GM19035 (cell line): ENCODE measurements around the gene MINK1.
A peak's percentile ranks its signal among the peaks of the same experiment; 100 is the strongest.
"Not testable (repeated sequence)": the region's sequence is repeated elsewhere in the genome, so short reads cannot be mapped to it uniquely, and the experiment has no call there.

Experiments used
- ATAC-seq: cut with Tn5 transposase; IDR thresholded peaks from one replicate; pipeline ENCODE4 v1.9.1; 2021; ENCODE audit not compliant: unreplicated experiment

The MINK1 gene

DNA sequence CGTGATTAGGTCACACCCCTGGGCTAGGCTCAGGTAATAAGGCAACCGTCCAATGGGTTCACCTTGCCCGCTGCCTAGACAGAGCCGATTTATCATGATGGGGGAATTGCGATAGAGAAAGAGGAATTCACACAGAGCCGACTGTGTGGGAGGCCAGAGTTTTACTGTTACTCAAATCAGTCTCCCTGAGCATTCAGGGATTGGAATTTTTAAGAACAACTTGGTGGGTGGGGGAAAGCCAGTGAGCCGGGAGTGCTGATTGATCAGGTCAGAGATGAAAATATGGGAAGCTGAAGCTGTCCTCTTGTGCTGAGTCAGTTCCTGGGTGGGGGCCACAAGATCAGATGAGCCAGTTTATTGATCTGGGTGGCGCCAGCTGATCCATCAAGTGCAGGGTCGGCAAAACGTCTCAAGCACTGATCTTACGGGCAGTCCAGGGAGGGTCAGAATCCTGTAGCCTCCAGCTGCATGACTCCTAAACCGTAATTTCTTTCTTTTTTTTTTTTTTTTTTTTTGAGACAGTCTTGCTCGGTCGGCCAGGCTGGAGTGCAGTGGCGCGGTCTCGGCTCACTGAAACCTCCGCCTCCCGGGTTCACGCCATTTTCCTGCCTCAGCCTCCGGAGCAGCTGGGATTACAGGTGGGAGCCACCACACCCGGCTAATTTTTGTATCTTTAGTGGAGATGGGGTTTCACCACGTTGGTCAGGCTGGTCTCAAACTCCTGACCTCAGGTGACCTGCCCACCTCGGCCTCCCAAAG, 93.6 kb downstream of the MINK1 start:
- not testable (repeated sequence) for ATAC-seq

DNA sequence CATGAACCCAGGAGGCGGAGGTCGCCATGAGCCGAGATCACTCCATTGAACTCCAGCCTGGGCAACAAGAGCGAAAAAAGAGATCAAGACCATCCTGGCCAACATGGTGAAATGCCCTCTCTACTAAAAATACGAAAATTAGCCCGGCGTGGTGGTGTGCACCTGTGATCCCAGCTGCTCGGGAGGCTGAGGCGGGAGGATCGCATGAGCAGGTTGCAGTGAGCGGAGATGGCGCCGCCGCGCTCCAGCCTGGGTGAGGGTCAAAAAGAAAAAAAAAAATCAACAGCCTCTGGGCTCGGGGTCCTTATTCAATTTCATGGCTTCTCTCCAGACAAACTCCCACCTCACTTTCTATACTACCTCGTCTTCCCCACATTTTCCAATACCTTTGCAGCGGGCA, 95.7 kb downstream of the MINK1 start:
- ATAC-seq = no peak

DNA sequence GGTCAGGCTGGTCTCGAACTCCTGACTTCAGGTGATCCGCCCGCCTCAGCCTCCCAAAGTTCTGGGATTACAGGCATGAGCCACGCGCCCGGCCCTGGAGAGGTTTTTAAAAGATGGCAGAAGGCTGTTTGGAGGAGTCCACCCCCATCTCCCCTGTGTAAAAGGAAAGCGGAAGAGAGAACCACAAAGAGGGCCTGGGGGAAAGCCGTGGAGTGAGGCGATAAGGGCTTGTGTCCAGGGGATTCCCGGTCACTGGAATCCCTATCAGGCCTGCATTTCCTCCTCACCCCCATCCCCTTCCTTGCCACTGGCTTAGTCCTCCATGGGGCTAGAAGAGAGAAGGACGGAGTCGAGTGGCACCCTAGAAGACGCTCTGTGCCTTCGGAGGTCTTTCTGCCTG, 98.8 kb downstream of the MINK1 start, which contains the start of gene GP1BA:
GP1BA (plus strand) TSS at position 315 of the 400 bp plus-strand sequence. CDS start 328 bp downstream, outside the sequence.
- ATAC-seq = no peak

DNA sequence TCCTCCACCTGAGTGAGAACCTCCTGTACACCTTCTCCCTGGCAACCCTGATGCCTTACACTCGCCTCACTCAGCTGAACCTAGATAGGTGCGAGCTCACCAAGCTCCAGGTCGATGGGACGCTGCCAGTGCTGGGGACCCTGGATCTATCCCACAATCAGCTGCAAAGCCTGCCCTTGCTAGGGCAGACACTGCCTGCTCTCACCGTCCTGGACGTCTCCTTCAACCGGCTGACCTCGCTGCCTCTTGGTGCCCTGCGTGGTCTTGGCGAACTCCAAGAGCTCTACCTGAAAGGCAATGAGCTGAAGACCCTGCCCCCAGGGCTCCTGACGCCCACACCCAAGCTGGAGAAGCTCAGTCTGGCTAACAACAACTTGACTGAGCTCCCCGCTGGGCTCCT, 99.6 kb downstream of the MINK1 start:
- no peak for ATAC-seq

DNA sequence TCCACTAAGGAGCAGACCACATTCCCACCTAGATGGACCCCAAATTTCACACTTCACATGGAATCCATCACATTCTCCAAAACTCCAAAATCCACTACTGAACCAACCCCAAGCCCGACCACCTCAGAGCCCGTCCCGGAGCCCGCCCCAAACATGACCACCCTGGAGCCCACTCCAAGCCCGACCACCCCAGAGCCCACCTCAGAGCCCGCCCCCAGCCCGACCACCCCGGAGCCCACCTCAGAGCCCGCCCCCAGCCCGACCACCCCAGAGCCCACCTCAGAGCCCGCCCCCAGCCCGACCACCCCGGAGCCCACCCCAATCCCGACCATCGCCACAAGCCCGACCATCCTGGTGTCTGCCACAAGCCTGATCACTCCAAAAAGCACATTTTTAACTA, 100.5 kb downstream of the MINK1 start:
- no peak for ATAC-seq

DNA sequence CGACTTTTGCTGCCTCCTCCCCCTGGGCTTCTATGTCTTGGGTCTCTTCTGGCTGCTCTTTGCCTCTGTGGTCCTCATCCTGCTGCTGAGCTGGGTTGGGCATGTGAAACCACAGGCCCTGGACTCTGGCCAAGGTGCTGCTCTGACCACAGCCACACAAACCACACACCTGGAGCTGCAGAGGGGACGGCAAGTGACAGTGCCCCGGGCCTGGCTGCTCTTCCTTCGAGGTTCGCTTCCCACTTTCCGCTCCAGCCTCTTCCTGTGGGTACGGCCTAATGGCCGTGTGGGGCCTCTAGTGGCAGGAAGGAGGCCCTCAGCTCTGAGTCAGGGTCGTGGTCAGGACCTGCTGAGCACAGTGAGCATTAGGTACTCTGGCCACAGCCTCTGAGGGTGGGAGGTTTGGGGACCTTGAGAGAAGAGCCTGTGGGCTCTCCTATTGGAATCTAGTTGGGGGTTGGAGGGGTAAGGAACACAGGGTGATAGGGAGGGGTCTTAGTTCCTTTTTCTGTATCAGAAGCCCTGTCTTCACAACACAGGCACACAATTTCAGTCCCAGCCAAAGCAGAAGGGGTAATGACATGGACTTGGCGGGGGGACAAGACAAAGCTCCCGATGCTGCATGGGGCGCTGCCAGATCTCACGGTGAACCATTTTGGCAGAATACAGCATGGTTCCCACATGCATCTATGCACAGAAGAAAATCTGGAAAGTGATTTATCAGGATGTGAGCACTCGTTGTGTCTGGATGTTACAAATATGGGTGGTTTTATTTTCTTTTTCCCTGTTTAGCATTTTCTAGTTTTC, 101.2 kb downstream of the MINK1 start:
- ATAC-seq = no peak

DNA sequence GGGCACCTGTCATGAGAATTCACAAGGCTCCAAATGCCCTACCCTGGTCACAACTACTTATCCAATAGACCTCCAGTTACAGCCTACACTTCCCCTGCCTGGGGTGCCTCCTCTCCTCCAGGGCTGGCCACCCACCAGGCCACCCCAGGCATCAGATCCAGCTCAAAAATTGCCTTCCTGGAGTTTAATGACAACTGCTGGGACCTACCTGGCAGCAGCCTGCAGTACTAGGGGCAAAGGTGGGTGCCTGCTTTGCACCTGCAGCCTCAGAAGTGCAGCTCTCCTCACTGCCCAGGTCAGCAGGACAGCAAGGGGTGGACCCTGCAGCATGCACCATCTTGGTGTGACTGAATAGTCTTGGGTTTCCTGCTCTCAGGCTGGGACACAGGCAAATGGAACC, 102.5 kb downstream of the MINK1 start:
- ATAC-seq = no peak

DNA sequence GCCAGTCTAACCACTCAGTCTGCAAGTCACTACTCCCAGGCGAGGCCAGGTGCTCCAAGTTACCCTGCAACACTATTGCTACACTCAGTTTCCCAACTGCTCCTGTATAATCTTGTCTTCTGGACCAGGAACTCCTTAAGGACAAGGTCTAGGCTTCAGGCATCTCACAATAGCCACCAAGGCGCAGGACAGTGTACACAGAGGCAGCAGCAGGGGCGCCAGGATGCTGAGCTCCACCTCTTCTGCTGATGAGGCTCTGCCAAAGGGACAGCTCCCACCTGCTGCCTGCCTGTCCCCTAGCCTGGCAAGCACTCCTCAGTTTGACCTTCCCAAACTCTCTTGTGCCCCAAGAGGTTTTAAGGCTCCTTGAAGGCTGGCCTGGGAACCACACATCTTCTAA, 103.3 kb downstream of the MINK1 start:
- ATAC-seq = no peak

DNA sequence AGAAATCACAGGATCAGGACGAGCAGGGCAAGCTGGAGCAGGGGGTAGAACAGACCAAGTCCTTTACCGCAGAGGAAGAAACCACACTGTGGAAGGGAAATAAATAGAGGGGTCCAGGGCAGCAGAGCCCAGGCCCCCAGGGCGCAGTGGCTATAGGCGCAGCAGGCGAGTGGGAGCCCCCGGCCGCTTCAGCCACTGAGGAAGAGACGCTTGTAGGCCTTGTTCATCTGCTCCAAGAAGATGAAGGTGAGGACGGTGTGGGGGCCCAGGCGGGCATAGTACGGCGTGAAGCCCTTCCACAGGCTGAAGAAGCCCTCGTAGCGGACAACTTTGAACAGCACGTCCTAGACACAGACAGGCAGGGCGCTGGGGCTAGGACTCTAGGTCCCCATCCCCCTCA, 104.4 kb downstream of the MINK1 start:
- ATAC-seq = no peak

DNA sequence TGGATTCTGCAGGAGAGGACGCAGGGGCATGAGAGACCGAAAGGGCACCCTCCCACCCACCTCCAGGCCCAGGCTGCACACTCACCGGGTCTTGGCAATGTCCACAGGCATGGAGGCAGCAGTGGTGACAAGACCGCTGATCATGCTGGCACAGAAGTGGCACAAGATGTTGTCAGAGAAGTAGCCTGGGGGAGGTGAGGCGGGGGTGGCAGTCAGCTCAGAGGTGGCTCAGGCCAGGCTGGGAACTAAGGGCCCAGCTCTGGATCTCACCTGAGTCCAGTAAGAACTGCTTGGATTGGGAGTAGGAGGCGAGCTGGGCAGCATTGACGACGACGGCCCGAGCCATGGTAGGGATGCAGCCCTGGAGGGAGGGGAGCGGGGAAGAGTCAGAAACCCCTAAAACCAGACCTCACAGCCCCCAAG, 104.9 kb downstream of the MINK1 start:
- no peak for ATAC-seq

DNA sequence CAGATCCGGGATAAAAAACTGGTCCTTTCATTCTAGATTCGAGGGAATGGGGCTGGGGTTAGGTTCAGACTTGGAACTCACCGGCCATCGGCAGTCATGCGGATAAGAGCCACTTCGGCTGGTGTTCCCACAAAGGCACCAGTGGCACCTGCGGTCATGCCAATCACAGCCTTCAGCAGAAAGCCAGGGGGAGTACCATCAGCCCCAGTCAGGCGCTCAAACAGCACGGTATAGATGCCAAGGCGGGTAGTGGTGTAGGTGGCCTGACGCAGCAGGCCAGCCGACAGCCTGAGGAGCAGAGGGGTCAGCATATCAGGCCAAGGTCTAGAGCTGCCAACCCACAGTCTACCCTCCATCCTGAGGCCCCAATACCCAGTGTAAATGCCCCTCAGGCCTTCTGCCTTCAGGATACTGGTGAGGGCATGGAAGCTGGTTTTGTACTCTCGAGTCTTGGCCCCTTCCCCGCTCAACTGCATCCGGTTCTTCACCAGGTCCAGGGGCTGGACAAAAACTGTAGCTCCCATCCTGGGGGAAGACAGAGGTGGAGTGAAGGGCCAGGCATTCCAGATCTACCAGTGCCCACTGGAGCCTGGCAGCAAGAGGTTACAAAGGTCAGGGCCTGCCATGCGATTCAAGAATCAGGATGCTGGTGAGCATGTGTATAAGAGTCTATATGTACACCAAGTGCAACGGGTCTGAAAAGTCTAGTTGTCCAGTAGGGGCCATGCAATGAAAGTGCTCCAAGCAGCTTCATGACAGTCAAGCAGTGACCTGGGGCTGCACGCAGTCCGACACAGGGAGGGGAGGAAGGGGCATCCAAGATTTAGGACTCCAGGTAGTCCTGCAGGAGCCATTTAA, 105.8 kb downstream of the MINK1 start:
- ATAC-seq = no peak

DNA sequence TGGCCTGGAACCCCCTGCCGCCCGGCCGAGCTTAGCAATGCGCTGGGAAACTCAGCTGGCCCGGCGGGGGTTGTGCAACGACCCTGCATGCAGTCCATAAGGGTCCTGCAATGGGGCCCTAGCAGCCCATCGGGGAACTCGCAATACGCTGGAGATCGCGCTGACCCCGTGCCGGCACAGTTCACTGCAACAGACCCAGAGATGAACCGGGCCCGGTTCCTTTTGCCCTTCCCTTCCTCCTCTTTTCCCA, 106.3 kb downstream of the MINK1 start:
- no peak for ATAC-seq

DNA sequence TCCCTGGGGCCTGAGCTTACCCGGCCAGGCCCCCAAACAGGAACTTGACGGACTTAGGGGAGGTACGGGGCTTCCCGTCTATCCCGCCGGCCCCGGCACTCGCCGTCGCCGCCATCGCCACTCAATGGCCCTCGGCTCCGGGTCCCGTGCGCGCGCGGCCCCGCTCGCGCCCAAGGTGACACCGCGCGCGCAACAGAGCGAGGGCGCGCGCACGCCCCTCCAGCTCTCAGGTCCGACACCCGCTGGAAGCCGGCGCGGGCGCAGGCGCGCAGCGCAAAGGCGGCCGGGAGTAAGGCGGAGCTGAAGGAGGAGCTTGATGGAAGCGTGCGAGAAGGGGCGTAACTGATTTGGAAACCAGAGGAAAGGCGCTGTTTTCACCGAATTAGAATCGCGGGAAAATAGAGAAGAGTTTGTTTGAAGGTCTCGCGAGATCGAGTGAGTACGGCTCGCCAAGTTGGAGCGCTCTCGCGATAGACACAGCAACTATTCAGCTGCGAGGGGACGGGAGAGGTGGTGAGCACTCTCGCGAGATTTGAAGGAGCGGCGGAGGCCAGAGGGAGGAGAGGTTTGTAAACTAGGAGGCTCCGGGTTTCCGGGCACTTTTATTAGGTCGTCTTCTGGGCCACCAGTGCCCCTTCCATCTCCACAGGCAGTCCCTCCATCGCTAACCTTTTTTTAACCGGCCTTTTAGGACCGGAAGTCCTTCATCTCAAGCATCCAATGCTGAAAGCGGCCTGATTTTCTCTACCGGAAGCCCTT, 106.8 kb downstream of the MINK1 start, which contains the start of the genes RNF167 and SLC25A11:
RNF167 (plus strand) TSS at position 473 of the 759 bp plus-strand sequence. CDS start 642 bp downstream, outside the sequence.
SLC25A11 (minus strand) TSS at position 251 of the 759 bp plus-strand sequence; CDS start at position 115, 136 bp downstream.
- peak; percentile 81 for ATAC-seq

DNA sequence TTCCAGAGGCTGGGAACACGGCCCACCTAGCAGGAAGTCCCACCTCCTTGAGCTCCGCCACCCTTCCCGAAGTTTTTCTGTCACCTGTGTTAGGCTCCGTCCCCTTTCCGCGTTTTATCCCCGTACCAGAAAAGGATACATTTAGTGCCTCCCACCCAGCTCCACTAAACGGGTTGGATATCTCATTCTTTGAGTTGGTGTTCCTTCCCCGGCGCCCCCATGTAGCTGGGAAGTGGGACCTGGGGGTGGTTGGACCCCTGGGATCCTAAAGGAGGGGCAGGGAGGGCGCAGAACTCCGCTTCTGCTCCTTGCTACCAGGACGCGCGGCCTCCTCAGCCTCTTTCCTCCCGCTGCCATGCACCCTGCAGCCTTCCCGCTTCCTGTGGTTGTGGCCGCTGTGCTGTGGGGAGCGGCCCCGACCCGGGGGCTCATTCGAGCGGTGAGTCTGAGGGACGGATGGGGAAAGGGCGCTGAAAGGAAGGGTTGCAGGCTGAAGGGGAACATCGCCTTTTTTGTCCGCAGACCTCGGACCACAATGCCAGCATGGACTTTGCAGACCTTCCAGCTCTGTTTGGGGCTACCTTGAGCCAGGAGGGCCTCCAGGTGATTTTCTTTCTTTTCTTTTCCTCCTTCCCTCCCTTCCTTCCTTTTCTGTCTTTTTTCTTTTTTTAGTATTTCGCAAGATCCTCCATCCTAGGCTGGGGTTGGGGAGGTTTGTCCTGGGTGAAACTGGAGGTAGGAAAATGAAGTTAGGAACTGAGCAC, 107.6 kb downstream of the MINK1 start:
- no peak for ATAC-seq

DNA sequence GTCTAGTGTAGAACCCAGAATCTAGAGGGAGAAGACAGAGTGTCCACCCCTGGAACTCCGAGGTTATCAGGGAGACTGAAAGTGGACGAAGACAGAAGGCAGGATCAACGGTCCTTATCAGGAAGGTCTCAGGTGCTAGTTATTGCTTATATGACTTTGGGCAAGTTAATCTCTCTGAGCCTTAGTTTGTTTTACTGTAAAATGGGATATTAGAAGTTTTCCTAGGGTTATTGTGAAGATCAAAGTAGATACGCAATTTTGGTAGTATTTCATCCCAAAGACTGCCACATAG, 108.1 kb downstream of the MINK1 start:
- ATAC-seq = no peak

DNA sequence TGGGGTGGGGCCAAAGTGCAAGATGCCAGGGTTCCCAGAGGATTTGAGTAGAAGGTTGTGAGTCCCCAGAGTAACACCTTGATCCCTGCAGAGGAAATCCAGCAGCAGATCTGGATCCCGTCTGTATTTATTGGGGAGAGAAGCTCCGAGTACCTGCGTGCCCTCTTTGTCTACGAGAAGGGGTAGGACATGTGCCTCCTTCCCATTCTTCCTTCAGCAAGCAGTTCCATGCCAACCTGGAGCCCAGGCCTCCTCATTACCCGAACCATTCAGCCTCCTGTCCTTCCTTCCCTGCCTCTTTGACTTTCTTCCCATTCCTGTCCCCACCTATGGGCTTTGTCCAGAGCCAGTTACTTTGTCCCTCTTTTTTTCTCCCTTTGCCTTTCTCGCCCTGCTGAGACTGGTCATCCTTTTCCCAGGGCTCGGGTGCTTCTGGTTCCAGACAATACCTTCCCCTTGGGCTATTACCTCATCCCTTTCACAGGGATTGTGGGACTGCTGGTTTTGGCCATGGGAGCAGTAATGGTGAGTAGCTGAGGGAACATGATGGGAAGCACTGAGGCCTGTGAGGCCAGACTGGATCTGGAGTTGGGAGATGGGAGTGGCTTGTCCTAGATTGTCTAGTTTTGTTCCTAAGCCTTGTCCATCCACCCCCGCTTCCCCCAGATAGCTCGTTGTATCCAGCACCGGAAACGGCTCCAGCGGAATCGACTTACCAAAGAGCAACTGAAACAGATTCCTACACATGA, 109.8 kb downstream of the MINK1 start:
- ATAC-seq = no peak

DNA sequence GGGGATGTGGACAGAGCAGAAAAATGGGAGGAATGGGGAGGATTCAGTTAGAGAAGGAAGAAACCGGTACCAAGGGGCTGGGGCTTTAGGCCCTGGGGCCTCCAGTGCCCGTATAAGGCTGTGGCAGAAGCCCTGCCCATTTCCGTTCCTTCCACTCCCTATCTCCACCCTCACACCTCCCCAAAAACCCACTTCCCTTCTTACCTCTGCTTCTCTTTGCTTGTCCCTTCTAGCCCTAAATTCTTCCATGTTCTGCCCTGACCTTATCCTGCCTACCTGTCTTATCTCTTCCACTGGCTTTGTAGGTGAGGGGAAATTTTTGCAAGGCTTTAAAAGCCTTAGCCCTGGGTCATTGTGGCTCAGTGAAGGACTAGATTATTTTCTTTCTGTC, 111.0 kb downstream of the MINK1 start:
- ATAC-seq = no peak

DNA sequence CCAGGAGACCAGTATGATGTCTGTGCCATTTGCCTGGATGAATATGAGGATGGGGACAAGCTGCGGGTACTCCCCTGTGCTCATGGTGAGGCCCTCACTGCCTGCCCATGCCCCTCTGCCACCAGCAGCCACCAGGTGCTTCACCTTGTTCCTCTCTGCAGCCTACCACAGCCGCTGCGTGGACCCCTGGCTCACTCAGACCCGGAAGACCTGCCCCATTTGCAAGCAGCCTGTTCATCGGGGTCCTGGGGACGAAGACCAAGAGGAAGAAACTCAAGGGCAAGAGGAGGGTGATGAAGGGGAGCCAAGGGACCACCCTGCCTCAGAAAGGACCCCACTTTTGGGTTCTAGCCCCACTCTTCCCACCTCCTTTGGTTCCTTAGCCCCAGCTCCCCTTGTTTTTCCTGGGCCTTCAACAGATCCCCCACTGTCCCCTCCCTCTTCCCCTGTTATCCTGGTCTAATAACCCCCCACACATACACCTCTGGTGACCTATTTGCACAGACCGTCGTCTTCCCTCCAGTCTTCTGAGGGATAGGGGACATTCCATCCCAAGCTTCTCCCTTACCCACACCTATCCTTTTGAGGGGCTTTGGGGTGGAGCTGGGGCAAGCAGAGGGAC, 111.5 kb downstream of the MINK1 start:
- no peak for ATAC-seq
